CD4-positive, alpha-beta T cell treated with Interleukin-15 for 4 hours (primary cell): ENCODE results near the gene GPSM1.
"Not testable (repeated sequence)": the region's sequence is repeated elsewhere in the genome, so short reads cannot be mapped to it uniquely, and the experiment has no call there.

Experiments used
- DNase-seq: peaks from one replicate; pipeline ENCODE4 v3.0.0-alpha.2; 2020; ENCODE audit warnings: low spot score

GPSM1 gene

GRCh38 chr9:136318111-136318775 is 9.1 kb upstream of the GPSM1 start:
- DNase-seq = no peak

- DNase-seq = no peak
These were observed 8.5 kb upstream of the GPSM1 start for GRCh38 chr9:136318776-136319241.

- not testable (repeated sequence) for DNase-seq
These were observed 8.1 kb upstream of the GPSM1 start for GRCh38 chr9:136319244-136319643.

- DNase-seq = not testable (repeated sequence)
These were observed 7.4 kb upstream of the GPSM1 start for GRCh38 chr9:136319955-136320354.

GRCh38 chr9:136320972-136321371 is 6.4 kb upstream of the GPSM1 start:
- not testable (repeated sequence) for DNase-seq

- DNase-seq = no peak
These were observed 5.8 kb upstream of the GPSM1 start for GRCh38 chr9:136321561-136321960.

- no peak for DNase-seq
These were observed 4.5 kb upstream of the GPSM1 start for GRCh38 chr9:136322756-136323330.

- no peak for DNase-seq
These were observed 4.0 kb upstream of the GPSM1 start for GRCh38 chr9:136323371-136323789.

GRCh38 chr9:136324501-136325300 is 2.6 kb upstream of the GPSM1 start:
- DNase-seq = no peak

GRCh38 chr9:136325358-136325757 is 2.0 kb upstream of the GPSM1 start:
- DNase-seq = no peak

- no peak for DNase-seq
These were observed 1.1 kb upstream of the GPSM1 start for GRCh38 chr9:136326061-136326760.

GRCh38 chr9:136326761-136327303 is 507 bp upstream of the GPSM1 start:
- no peak for DNase-seq

- DNase-seq = no peak
These were observed 777 bp downstream of the GPSM1 start for GRCh38 chr9:136328011-136328621.

GRCh38 chr9:136328622-136329041 is 1.3 kb downstream of the GPSM1 start:
- DNase-seq = no peak

- no peak for DNase-seq
These were observed 1.9 kb downstream of the GPSM1 start for GRCh38 chr9:136329211-136329627.

GRCh38 chr9:136329636-136330405 is 2.5 kb downstream of the GPSM1 start:
- no peak for DNase-seq

GRCh38 chr9:136330406-136330990 is 3.2 kb downstream of the GPSM1 start:
- DNase-seq = no peak

GRCh38 chr9:136331030-136331429 is 3.7 kb downstream of the GPSM1 start:
- no peak for DNase-seq

- no peak for DNase-seq
These were observed 4.5 kb downstream of the GPSM1 start for GRCh38 chr9:136331556-136332481.
